K562 (cell line): ENCODE data around the gene USH1G. TPM values are rescaled to one million over a fixed set of nuclear protein-coding genes. Genes with fewer than 3 reads are reported as not detected.

ENCODE experiments used
- ATAC-seq: fragments of 200-7000 bp; cut with Tn5 transposase; 3 replicates; pipeline ENCODE4 v1.9.1; 2020; ENCODE audit warnings: moderate library complexity
- BruUV-seq: library from RNA; stranded (reverse); fragments of 400-500 nt; replicated peaks from 2 replicates; lab custom pipeline; 2021; lab: Mats Ljungman, UMichigan
- CTCF ChIA-PET: fragments of 300-600 bp; formaldehyde crosslinking; extraction: SDS; loops from one replicate; lab custom pipeline; 2021; ENCODE audit warnings: low intra/inter-chr PET ratio; lab: Yijun Ruan, JAX
- POLR2A ChIA-PET: fragments of 300-600, 350-650 bp; sonication (Branson Sonifier 250); formaldehyde crosslinking; extraction: SDS; loops from one replicate; lab custom pipeline; 2021; ENCODE audit warnings: antibody characterized with exemption, inconsistent platforms; lab: Yijun Ruan, JAX
- DNase-seq, 4 experiments: peaks; one replicate each; pipeline versions ENCODE4 v3.0.0 to v3.0.0-alpha.2; 2011 to 2018; ENCODE audit warnings: low spot score in 3 of 4, mixed read lengths in 3 of 4; ENCODE audit errors: extremely low read depth in 1 of 4
- FAIRE-seq: peaks from 2 replicates; lab custom pipeline; 2011; peaks lifted over from hg19 to GRCh38; lab: Jason Lieb, UNC
- H2AFZ ChIP-seq: 2 replicates; pipeline ENCODE4 v1.6.0; 2011; ENCODE audit warnings: low read depth, low read length, control low read depth, inconsistent platforms
- H3K27ac ChIP-seq: fragments of 200-600 bp; 3 replicates; pipeline ENCODE4 v1.8.0; 2011; ENCODE audit warnings: low read depth, mild to moderate bottlenecking, control low read depth, inconsistent platforms, low read length, moderate library complexity, mixed read lengths; ENCODE audit errors: extremely low read depth
- H3K27me3 ChIP-seq, 2 experiments: fragments of 300-600 bp in 1 of 2; 2 replicates in 1 of 2; 3 replicates in 1 of 2; pipeline versions ENCODE4 v1.6.0 to v1.8.0; 2011; ENCODE audit warnings: inconsistent platforms in 2 of 2, low read length in 2 of 2, mild to moderate bottlenecking in 1 of 2, mixed read lengths in 1 of 2, moderate library complexity in 1 of 2; ENCODE audit not compliant: control insufficient read depth in 2 of 2, insufficient read depth in 2 of 2
- H3K36me3 ChIP-seq: fragments of 300-600 bp; 3 replicates; pipeline ENCODE4 v1.8.0; 2011; ENCODE audit warnings: mild to moderate bottlenecking, low read length, inconsistent platforms; ENCODE audit not compliant: control insufficient read depth, insufficient read depth
- H3K4me1 ChIP-seq, 2 experiments: fragments of 200-600 bp in 1 of 2; replicated peaks in 1 of 2; 2 replicates in 1 of 2; 3 replicates in 1 of 2; pipeline versions ENCODE4 v1.5.1 to v1.8.0; 2011; ENCODE audit warnings: inconsistent platforms in 2 of 2, low read length in 2 of 2, mild to moderate bottlenecking in 1 of 2, mixed read lengths in 1 of 2, moderate library complexity in 1 of 2; ENCODE audit not compliant: control insufficient read depth in 2 of 2, insufficient read depth in 2 of 2
- H3K4me2 ChIP-seq: 2 replicates; pipeline ENCODE4 v1.6.1; 2011; ENCODE audit warnings: low read length, control low read depth, inconsistent platforms, mixed read lengths; ENCODE audit not compliant: insufficient read depth
- H3K4me3 ChIP-seq: fragments of 200-600 bp; sonication (generic), shearing (Covaris generic); 2 replicates; pipeline ENCODE4 v1.5.1; 2016; ENCODE audit warnings: control low read depth, inconsistent platforms
- H3K79me2 ChIP-seq: fragments of 200-600 bp; 3 replicates; pipeline ENCODE4 v1.8.0; 2011; ENCODE audit warnings: low read length, inconsistent platforms; ENCODE audit not compliant: control insufficient read depth, insufficient read depth
- H3K9ac ChIP-seq, 2 experiments: 2 replicates each; pipeline versions ENCODE4 v1.6.0 to v1.6.1; 2011; ENCODE audit warnings: low read depth in 2 of 2, low read length in 2 of 2, control low read depth in 1 of 2, inconsistent platforms in 1 of 2, mild to moderate bottlenecking in 1 of 2, mixed read lengths in 1 of 2; ENCODE audit not compliant: insufficient read depth in 1 of 2
- H3K9me1 ChIP-seq: one replicate; pipeline ENCODE4 v1.6.0; 2011; ENCODE audit warnings: inconsistent platforms, mild to moderate bottlenecking, low read length, moderate library complexity; ENCODE audit not compliant: control insufficient read depth, insufficient read depth
- H3K9me3 ChIP-seq: replicated peaks from 2 replicates; pipeline ENCODE4 v1.5.1; 2011; ENCODE audit warnings: low read depth, low read length, inconsistent platforms; ENCODE audit not compliant: control insufficient read depth, insufficient read depth
- H4K20me1 ChIP-seq: replicated peaks from 2 replicates; pipeline ENCODE4 v1.6.1; 2011; ENCODE audit warnings: low read length, inconsistent platforms, mixed read lengths; ENCODE audit not compliant: control insufficient read depth, insufficient read depth
- ARID4B ChIP-seq: sonication (generic); formaldehyde crosslinking; IDR thresholded peaks from 2 replicates; pipeline ENCODE4 v1.8.0; 2022; ENCODE audit warnings: mild to moderate bottlenecking, missing genetic modification reagents
- HDAC8 ChIP-seq: fragments of 450-650 bp; IDR thresholded peaks from 2 replicates; pipeline ENCODE4 v1.6.1; 2016; ENCODE audit warnings: mild to moderate bottlenecking, missing genetic modification characterization, moderate library complexity, missing compliant biosample characterization
- MITF ChIP-seq: IDR thresholded peaks from 2 replicates; pipeline ENCODE4 v1.6.1; 2014; ENCODE audit warnings: antibody characterized with exemption
- PURB ChIP-seq: sonication (generic); formaldehyde crosslinking; IDR thresholded peaks from 2 replicates; pipeline ENCODE4 v1.9.0; 2021; ENCODE audit warnings: low read depth, mild to moderate bottlenecking, missing genetic modification reagents
- PYGO2 ChIP-seq: fragments of 450-650 bp; IDR thresholded peaks from 2 replicates; pipeline ENCODE4 v1.6.1; 2016; ENCODE audit warnings: mild to moderate bottlenecking, missing genetic modification characterization, moderate library complexity, missing compliant biosample characterization
- RFX7 ChIP-seq: fragments of 250-450 bp; sonication (Bioruptor Pico); IDR thresholded peaks from 2 replicates; pipeline ENCODE4 v1.5.1; 2021; ENCODE audit warnings: mild to moderate bottlenecking
- ZNF12 ChIP-seq: sonication (generic); formaldehyde crosslinking; IDR thresholded peaks from 2 replicates; pipeline ENCODE4 v1.4.0; 2020; ENCODE audit warnings: mild to moderate bottlenecking, missing genetic modification reagents
- ZNF165 ChIP-seq: fragments of 250-450 bp; sonication (Bioruptor Pico); IDR thresholded peaks from 2 replicates; pipeline ENCODE4 v1.4.0; 2020; ENCODE audit warnings: borderline replicate concordance
- ZNF224 ChIP-seq: sonication (generic); formaldehyde crosslinking; IDR thresholded peaks from 2 replicates; pipeline ENCODE4 v1.8.0; 2022; ENCODE audit warnings: mild to moderate bottlenecking, missing genetic modification reagents
- ZNF239 ChIP-seq: fragments of 250-450 bp; sonication (Bioruptor Pico); IDR thresholded peaks from 2 replicates; pipeline ENCODE4 v1.4.0; 2020; ENCODE audit warnings: mild to moderate bottlenecking
- ZNF57 ChIP-seq: fragments of 450-650 bp; formaldehyde crosslinking; IDR thresholded peaks from 2 replicates; pipeline ENCODE4 v1.4.0; 2020; ENCODE audit warnings: mild to moderate bottlenecking, moderate library complexity
- ZNF699 ChIP-seq: fragments of 250-450 bp; sonication (Bioruptor Pico); IDR thresholded peaks from 2 replicates; pipeline ENCODE4 v1.8.0; 2021; ENCODE audit warnings: mild to moderate bottlenecking, moderate library complexity; ENCODE audit not compliant: insufficient replicate concordance
- ZNF830 ChIP-seq: fragments of 250-450 bp; sonication (Bioruptor Pico); IDR thresholded peaks from 2 replicates; pipeline ENCODE4 v1.5.0; 2021; ENCODE audit warnings: mild to moderate bottlenecking
- WGBS: fragments of 100-300 bp; shearing (Covaris generic); methylation state at CpG from one replicate; pipeline ENCODE4 v1.1.6; 2016; ENCODE audit warnings: low coverage, mixed read lengths; ENCODE audit not compliant: insufficient coverage; ENCODE audit errors: missing lambda C conversion rate; 5-methylcytosine and 5-hydroxymethylcytosine counted together
- in situ Hi-C: fragments of 300-500 bp; cut with MboI; formaldehyde crosslinking; loops from 4 replicates; pipeline ENCODE4 v1.15.0; 2018; ENCODE audit warnings: inconsistent platforms, mixed read lengths
- intact Hi-C: fragments of 100-400 bp; cut with micrococcal nuclease; formaldehyde crosslinking; loops from 2 replicates; pipeline ENCODE4 v1.14.2; 2022
- polyA plus RNA-seq, 8 experiments: library from polyadenylated mRNA; depleted of rRNA in 4 of 8; stranded (reverse) in 5 of 8; unstranded in 3 of 8; fragments of >200 nt; fragmentation: Nextera tagmentation in 2 of 8; fragmentation: Illumina TruSeq in 1 of 8; extraction: Ambion mirVana in 2 of 8; extraction: Trizol in 1 of 8; gene quantifications; 2 replicates each; pipeline versions ENCODE4 v1.2.1 to v1.2.3, GENCODE V29; 2011 to 2014; ENCODE audit warnings: inconsistent platforms in 1 of 8, missing spikeins in 1 of 8
- total RNA-seq, 7 experiments: library from RNA; depleted of rRNA in 6 of 7; stranded (reverse); fragments of >200 nt in 6 of 7; fragmentation: Illumina TruSeq in 2 of 7; extraction: Trizol in 2 of 7; gene quantifications; 2 replicates each; pipeline versions ENCODE4 v1.2.1 to v1.2.3, GENCODE V29; 2011 to 2021; ENCODE audit warnings: low replicate concordance in 1 of 7
- TF ChIP-seq, protein P1 (sequence below): sonication (generic); formaldehyde crosslinking; IDR thresholded peaks from 2 replicates; pipeline ENCODE4 v1.8.0; 2022; ENCODE audit warnings: missing genetic modification reagents, mild to moderate bottlenecking, borderline replicate concordance

USH1G gene
- total and polyA plus RNA-seq, 9 of the 15 experiments (the other 6 are each of a cell fraction or from before 2014, with no cell fraction given) = 0.22 to 1.00 (median 0.64) TPM; not detected in 2

DNA sequence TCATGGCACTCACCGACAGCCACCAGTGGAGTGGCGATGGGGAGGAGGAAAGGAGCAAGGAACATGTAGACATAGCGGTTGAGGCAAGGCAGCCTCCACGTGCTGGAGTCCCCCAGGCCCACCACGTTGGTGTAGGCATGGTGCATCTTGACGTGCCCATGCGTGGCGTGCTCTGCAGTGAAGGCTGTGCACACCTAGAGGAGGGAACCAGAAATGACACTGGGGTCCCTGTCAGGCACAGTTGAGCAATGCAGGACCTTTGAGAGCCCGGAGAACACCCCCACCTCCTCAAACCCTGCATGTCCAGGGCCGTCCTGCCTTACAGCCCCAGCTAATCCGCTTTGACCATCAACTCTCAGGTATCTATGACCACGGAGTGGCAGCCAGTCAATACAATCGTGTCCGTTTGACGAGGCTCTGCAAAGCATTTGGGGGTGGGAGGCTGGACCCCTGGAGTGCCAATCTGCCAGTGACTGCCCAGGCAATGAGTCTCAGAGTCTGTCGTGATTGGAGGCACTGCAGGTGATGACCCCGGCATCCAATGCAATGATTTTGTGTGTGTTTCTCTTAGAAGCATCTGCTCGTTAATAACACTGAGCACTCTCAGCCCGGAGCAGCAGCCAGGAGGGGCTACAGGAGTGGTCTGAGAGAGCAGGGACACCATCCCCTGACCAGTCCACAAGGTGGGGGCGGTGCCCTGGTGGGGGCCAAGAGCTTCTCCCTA lies 40.4 kb downstream of the USH1G start:
- 41% methylated on average over 20 of the region's 20 CpGs for WGBS
- ATAC-seq (no peak), FAIRE-seq (no peak), DNase-seq (no peak)
- ChIA-PET POLR2A (interaction anchor here (1.0 kb wide), 1 partner anchor 13 kb away, joined by 5 read pairs; no protein-coding TSS in a partner anchor), CTCF (no interaction called here)
- Histone ChIP-seq H3K4me3 (no peak overlapping the region), H3K27me3 (no peaks in the 10 kb centered on the region), H4K20me1 (no peaks in the 10 kb centered on the region), H3K9ac (peak overlapping the region in 1 of 2 experiments; percentile 68; a peak in 2 of 4 replicates), H3K36me3 (no peaks in the 10 kb centered on the region), H3K27ac (no peak overlapping the region), H3K79me2 (no peaks in the 10 kb centered on the region), H2AFZ (no peak overlapping the region), H3K9me3 (no peaks in the 10 kb centered on the region), H3K9me1 (no peaks in the 10 kb centered on the region), H3K4me2 (no peak overlapping the region), H3K4me1 (peaks cover 9 to 15% of the 10 kb centered on the region in 2 experiments)
- in situ Hi-C loops (no loop called here), intact Hi-C loops (no loop called here)
- no TSS peak for BruUV-seq
- TF ChIP-seq HDAC8 (no peak), MITF (no peak), ZNF165 (CRISPR knock-in tag) (no peak), ARID4B (CRISPR knock-in tag) (no peak), RFX7 (CRISPR knock-in tag) (no peak), ZNF699 (CRISPR knock-in tag) (no peak), ZNF239 (CRISPR knock-in tag) (no peak), ZNF224 (CRISPR knock-in tag) (no peak), ZNF57 (CRISPR knock-in tag) (no peak), PYGO2 (tag) (no peak), ZNF830 (no peak), PURB (CRISPR knock-in tag) (no peak), ZNF12 (CRISPR knock-in tag) (no peak)
- TF ChIP-seq, protein P1, sequence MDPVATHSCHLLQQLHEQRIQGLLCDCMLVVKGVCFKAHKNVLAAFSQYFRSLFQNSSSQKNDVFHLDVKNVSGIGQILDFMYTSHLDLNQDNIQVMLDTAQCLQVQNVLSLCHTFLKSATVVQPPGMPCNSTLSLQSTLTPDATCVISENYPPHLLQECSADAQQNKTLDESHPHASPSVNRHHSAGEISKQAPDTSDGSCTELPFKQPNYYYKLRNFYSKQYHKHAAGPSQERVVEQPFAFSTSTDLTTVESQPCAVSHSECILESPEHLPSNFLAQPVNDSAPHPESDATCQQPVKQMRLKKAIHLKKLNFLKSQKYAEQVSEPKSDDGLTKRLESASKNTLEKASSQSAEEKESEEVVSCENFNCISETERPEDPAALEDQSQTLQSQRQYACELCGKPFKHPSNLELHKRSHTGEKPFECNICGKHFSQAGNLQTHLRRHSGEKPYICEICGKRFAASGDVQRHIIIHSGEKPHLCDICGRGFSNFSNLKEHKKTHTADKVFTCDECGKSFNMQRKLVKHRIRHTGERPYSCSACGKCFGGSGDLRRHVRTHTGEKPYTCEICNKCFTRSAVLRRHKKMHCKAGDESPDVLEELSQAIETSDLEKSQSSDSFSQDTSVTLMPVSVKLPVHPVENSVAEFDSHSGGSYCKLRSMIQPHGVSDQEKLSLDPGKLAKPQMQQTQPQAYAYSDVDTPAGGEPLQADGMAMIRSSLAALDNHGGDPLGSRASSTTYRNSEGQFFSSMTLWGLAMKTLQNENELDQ = no peak
